A549 treated with CpdA at 1 μM for 4 hours (cell line): Measurements from ENCODE around the gene MAOB. TPM values are rescaled to one million over a fixed set of nuclear protein-coding genes. Genes with fewer than 3 reads are reported as not detected.

Source experiments
- total RNA-seq: library from RNA; stranded (reverse); fragments of 200-300 nt; extraction: Qiagen RNA extraction; gene quantifications from 5 replicates; pipeline ENCODE4 v1.2.3, GENCODE V29; 2022; ENCODE audit warnings: low read depth

Gene MAOB
- 0.07 to 0.27 TPM (median 0.15 TPM) in 5 replicates for total RNA-seq

DNA sequence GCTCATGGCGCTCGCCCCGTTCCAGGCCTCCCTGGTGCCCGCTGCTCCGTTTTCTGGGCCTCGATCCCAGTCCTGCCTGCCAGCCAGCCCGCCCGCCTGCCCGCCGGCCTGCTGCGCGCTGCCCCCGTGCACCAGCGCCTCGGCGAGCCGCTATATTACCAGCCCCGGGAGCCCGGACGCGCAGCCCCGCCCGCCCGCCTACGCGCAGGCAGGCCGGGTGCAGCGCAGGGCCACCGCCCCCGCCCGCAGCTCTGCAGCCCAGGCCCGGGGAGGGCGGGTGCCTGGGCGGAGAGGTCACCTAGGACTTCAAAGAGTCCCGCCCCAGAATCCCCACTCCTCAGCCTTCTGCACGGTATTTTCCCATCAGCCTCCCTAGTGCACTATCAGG, at the start of gene MAOB:
Gene MAOB, minus strand, starts transcription at position 157 of the 388 bp plus-strand sequence. Its CDS starts 151 bp downstream, at position 6.

Other genes with a start within 250 kb of the MAOB start
- gene MAOA, start 226.2 kb downstream of the MAOB start, total RNA-seq: 0.08 to 0.47 TPM (median 0.29 TPM) in 5 replicates
- gene NDP, start 90.9 kb upstream of the MAOB start, total RNA-seq: not detected in 5 replicates